T-helper 1 cell treated with Interleukin-12 subunit alpha and Interleukin-12 subunit beta and Interleukin-4 antibody, amounts not matched to agents 30 μg/mL and 1 μg/mL, for 36 hours (primary cell): ENCODE results near the gene PADI1.

Experiments used
- H3K27ac Mint-ChIP-seq: one replicate; pipeline ENCODE4 v1.8.0; 2021; ENCODE audit warnings: mild to moderate bottlenecking, mixed read lengths
- H3K27me3 Mint-ChIP-seq: one replicate; pipeline ENCODE4 v1.8.0; 2021; ENCODE audit warnings: low read depth, mixed read lengths
- H3K36me3 Mint-ChIP-seq: one replicate; pipeline ENCODE4 v1.8.0; 2021; ENCODE audit warnings: low read depth, mixed read lengths
- H3K4me1 Mint-ChIP-seq: one replicate; pipeline ENCODE4 v1.8.0; 2021; ENCODE audit warnings: low read depth, mixed read lengths
- H3K4me3 Mint-ChIP-seq: one replicate; pipeline ENCODE4 v1.8.0; 2021; ENCODE audit warnings: mild to moderate bottlenecking, moderate library complexity, mixed read lengths
- H3K9me3 Mint-ChIP-seq: one replicate; pipeline ENCODE4 v1.8.0; 2021; ENCODE audit warnings: mixed read lengths

The PADI1 gene

DNA sequence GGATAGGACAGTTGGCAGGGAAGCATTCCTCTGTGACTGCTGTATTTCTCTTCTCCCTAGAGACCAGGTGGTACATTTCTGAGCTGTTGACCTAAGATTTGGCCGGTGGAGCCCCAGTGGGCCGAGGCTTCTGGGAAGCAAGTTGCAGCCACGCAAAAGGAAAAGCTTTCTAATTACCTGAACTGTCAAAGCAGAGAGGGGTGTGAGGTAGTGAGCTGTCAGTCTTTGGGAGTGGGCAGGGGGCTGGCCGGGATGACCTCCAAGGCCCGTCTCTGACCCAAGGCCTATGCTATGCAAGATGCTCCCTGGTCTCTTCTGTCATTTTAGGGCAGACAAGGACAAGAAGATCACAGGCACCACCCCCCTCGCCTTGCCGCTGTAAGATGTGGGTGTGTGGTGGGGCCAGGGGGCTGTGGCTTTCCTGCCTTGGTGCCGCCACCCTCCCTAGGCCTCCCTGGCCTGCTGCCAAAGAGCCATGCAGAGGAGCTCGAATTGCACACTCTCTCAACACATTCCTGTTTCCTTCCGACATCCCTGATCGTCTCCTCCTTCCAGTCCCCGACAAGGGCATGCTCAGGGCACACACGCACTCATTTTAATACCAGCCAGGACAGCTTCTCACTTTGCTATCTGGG lies 7.7 kb downstream of the PADI1 start:
- H3K9me3 Mint-ChIP-seq, result no peaks in the 10 kb centered on the region
- no peak overlapping the region for H3K27ac Mint-ChIP-seq
- H3K4me3 Mint-ChIP-seq, result peak overlapping the region; percentile 23
- H3K4me1 Mint-ChIP-seq, result peaks cover 18% of the 10 kb centered on the region
- H3K36me3 Mint-ChIP-seq, result no peaks in the 10 kb centered on the region
- peaks cover 30% of the 10 kb centered on the region for H3K27me3 Mint-ChIP-seq

DNA sequence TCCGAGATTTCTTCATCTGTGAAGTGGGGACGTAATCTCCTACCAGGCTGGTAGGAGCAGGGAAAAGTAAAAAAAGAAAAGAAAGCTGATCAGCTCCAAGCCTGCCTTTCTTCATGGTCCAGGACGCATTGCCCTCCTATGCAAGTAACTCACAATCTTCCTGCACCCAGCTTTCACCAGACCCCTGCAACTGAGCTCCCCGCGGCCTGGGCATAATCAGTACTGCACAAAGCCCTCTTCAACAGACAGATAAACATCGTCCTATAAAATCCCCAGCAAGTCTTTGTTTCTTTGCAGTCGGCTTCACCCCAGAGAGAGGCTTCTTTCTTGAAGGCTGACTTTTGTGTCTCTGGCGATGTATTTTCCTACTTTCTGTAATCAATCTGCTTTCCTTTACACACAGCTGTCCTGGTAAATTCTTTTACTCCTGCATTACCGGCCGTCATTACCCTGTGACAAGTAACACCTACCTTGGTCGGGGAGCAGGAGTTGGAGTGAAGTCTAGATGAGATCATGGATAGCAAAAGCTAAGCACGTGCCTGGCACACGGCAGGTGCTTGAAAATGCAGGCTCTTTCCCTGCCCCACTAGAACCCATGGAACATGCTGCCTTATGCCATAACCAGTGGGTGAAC lies 8.3 kb downstream of the PADI1 start:
- Mint-ChIP-seq H3K9me3 (no peaks in the 10 kb centered on the region), H3K4me1 (peaks cover 14% of the 10 kb centered on the region), H3K36me3 (no peaks in the 10 kb centered on the region), H3K27ac (no peak overlapping the region), H3K27me3 (peaks cover 30% of the 10 kb centered on the region), H3K4me3 (peak overlapping the region; percentile 23)

GRCh38 chr1:17213782-17214148 lies 8.8 kb downstream of the PADI1 start:
- H3K9me3 Mint-ChIP-seq, result no peaks in the 10 kb centered on the region
- no peak overlapping the region for H3K4me3 Mint-ChIP-seq
- no peaks in the 10 kb centered on the region for H3K36me3 Mint-ChIP-seq
- peaks cover 11% of the 10 kb centered on the region for H3K4me1 Mint-ChIP-seq
- peaks cover 30% of the 10 kb centered on the region for H3K27me3 Mint-ChIP-seq
- no peak overlapping the region for H3K27ac Mint-ChIP-seq

GRCh38 chr1:17214876-17215544 lies 10.1 kb downstream of the PADI1 start:
- Mint-ChIP-seq H3K4me1 (peaks cover 11% of the 10 kb centered on the region), H3K27me3 (peaks cover 30% of the 10 kb centered on the region), H3K36me3 (no peaks in the 10 kb centered on the region)

DNA sequence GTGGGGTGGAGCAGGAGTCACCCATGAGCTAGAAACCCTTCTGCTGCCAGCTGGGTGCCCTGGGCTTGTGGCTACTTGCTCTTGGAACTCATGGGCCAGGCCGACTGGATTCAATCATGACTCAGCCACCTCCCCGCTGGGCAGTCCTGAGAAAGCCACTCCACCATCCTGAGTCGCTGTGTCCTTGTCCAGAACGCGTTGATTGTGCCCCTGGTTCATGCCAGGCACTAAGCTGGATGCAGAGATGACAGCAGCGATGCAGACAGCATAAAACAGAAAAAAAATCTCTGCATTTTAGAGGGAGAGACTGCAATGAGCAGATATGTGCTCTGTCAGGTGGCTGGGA lies 10.6 kb downstream of the PADI1 start:
- Mint-ChIP-seq H3K9me3 (no peaks in the 10 kb centered on the region), H3K36me3 (no peaks in the 10 kb centered on the region), H3K27ac (no peak overlapping the region), H3K4me1 (peaks cover 11% of the 10 kb centered on the region), H3K4me3 (no peak overlapping the region), H3K27me3 (peaks cover 30% of the 10 kb centered on the region)

More at GRCh38 chr1:17214876-17215544, 10.1 kb downstream of the PADI1 start:
- H3K4me3 Mint-ChIP-seq, result no peak overlapping the region
- H3K27ac Mint-ChIP-seq, result no peak overlapping the region
- H3K9me3 Mint-ChIP-seq, result no peaks in the 10 kb centered on the region

GRCh38 chr1:17216078-17216477 lies 11.2 kb downstream of the PADI1 start:
- Mint-ChIP-seq H3K9me3 (no peaks in the 10 kb centered on the region), H3K4me1 (peaks cover 11% of the 10 kb centered on the region), H3K4me3 (no peak overlapping the region), H3K27ac (no peak overlapping the region), H3K27me3 (peaks cover 30% of the 10 kb centered on the region), H3K36me3 (no peaks in the 10 kb centered on the region)

DNA sequence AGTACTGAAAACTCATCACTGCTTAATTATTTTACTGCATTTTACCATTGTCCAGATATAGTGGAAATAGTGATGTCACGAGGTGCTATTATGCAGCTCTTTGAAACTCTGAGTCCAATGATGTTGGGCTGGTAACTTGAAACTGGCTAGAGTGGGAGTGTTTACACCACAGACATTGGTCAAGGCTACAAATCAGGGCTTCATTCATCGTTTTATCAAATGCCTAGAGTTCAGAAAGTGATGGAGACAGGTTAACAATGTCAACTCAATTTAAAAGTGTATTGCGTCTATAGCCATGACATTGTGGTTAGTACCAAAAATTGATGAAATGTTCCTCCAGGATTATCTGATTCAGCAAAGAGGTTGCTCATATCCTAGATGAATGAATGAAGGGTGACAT lies 12.7 kb downstream of the PADI1 start:
- Mint-ChIP-seq H3K4me1 (peaks cover 8% of the 10 kb centered on the region), H3K4me3 (no peak overlapping the region), H3K36me3 (no peaks in the 10 kb centered on the region), H3K27ac (no peak overlapping the region), H3K27me3 (peaks cover 26% of the 10 kb centered on the region), H3K9me3 (no peaks in the 10 kb centered on the region)

DNA sequence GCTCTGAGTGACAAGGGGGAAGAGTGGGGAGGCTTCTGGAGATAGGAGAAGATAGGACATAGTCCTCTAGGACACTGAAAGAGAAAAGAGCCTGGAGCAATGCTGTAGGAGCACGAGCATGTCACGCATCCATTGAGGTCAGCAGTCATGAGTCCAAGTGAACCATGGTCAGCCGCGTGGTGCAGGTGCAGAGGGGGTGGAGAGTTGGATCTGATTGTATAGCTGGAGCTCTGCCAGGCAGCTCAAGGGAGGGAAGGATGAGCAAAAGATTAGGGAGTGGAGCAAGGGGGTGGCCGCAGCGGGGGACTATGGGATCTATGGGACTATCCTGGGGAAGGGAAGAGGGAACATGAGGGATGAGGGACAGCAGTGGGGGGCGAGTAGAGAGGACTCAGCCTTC lies 14.0 kb downstream of the PADI1 start:
- Mint-ChIP-seq H3K4me3 (no peak overlapping the region), H3K36me3 (no peaks in the 10 kb centered on the region), H3K9me3 (no peaks in the 10 kb centered on the region), H3K4me1 (no peaks in the 10 kb centered on the region), H3K27ac (no peak overlapping the region), H3K27me3 (peaks cover 13% of the 10 kb centered on the region)

DNA sequence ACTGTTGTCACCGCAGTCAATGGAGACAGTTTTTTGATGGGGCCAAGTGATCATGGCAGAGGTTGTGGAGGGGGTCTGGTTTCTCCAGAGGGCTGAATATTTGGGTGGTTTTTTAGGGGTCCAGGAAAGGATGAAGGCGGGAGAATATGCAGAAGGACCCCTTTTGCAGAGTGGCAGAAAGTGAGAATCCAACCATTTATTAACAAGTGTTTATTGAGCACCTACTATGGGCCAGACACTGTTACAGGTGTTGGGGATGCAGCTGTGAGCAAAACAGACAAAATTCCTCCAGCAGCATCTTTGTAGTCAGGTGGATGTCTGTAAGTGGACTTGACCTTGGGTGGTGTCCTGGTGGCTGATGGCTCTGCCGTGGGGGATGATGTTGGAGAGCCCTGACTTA lies 15.4 kb downstream of the PADI1 start:
- Mint-ChIP-seq H3K9me3 (no peaks in the 10 kb centered on the region), H3K36me3 (no peaks in the 10 kb centered on the region), H3K27me3 (peaks cover 6% of the 10 kb centered on the region), H3K4me3 (no peak overlapping the region), H3K27ac (no peak overlapping the region), H3K4me1 (no peaks in the 10 kb centered on the region)

- H3K27ac Mint-ChIP-seq, result no peak overlapping the region
- no peaks in the 10 kb centered on the region for H3K9me3 Mint-ChIP-seq
- no peaks in the 10 kb centered on the region for H3K27me3 Mint-ChIP-seq
- H3K4me3 Mint-ChIP-seq, result no peak overlapping the region
- H3K36me3 Mint-ChIP-seq, result no peaks in the 10 kb centered on the region
- H3K4me1 Mint-ChIP-seq, result no peaks in the 10 kb centered on the region
Observed at GRCh38 chr1:17222557-17222956, 17.6 kb downstream of the PADI1 start.

DNA sequence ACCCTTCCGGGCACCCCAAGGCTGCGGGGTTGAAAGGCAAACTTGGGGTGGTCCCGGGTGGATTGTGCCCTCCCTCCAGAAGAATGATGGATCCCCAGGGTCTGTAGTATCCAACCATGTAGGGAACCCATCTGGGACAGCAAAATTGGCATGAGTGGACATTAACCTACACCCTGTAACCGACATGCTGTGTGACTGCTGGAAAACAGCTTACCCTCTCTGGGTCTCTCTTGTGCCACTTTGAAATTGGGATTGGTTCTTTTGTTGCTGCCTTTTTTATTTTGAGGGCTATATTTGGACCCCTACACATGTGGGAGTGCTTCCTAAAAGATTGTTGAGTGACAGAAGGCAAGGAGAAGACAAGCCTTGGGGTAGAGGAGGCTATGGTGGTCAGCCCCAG lies 19.5 kb downstream of the PADI1 start:
- H3K9me3 Mint-ChIP-seq, result no peaks in the 10 kb centered on the region
- H3K36me3 Mint-ChIP-seq, result no peaks in the 10 kb centered on the region
- no peaks in the 10 kb centered on the region for H3K27me3 Mint-ChIP-seq
- no peak overlapping the region for H3K27ac Mint-ChIP-seq
- no peak overlapping the region for H3K4me3 Mint-ChIP-seq
- no peaks in the 10 kb centered on the region for H3K4me1 Mint-ChIP-seq

GRCh38 chr1:17225140-17225539 lies 20.2 kb downstream of the PADI1 start:
- no peaks in the 10 kb centered on the region for H3K36me3 Mint-ChIP-seq
- H3K9me3 Mint-ChIP-seq, result no peaks in the 10 kb centered on the region
- H3K27me3 Mint-ChIP-seq, result no peaks in the 10 kb centered on the region
- no peak overlapping the region for H3K27ac Mint-ChIP-seq
- H3K4me1 Mint-ChIP-seq, result no peaks in the 10 kb centered on the region
- no peak overlapping the region for H3K4me3 Mint-ChIP-seq

DNA sequence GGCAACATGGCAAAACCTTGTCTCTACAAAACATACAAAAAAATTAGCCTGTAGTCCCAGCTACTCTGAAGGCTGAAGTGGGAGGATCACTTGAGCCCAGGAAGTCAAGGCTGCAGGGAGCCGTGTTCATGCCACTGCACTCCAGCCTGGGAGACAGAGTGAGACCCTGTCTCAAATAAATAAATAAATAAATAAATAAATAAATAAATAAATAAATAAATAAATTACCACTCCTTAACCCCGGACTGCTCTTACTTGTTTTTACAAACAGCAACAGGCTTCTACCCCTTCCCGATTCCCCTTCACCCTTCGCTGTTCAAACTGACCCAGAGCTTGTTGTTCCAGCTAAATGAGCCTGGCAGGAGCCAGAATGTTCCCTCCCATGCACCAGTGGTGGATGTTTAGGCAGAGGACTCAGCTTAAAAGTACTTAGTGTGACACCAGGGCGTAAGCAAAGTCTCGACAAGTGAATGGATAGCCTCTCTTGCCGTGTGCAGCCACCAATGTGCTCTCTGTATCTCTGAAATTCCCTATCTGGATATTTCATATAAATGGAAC lies 22.5 kb downstream of the PADI1 start:
- no peaks in the 10 kb centered on the region for H3K27me3 Mint-ChIP-seq

GRCh38 chr1:17228619-17229018 lies 23.7 kb downstream of the PADI1 start:
- H3K4me3 Mint-ChIP-seq, result no peak overlapping the region
- H3K36me3 Mint-ChIP-seq, result no peaks in the 10 kb centered on the region
- H3K27me3 Mint-ChIP-seq, result no peaks in the 10 kb centered on the region
- no peaks in the 10 kb centered on the region for H3K4me1 Mint-ChIP-seq
- no peak overlapping the region for H3K27ac Mint-ChIP-seq
- H3K9me3 Mint-ChIP-seq, result no peaks in the 10 kb centered on the region

More for the DNA sequence above, 22.5 kb downstream of the PADI1 start:
- no peaks in the 10 kb centered on the region for H3K4me1 Mint-ChIP-seq
- no peak overlapping the region for H3K4me3 Mint-ChIP-seq
- H3K36me3 Mint-ChIP-seq, result no peaks in the 10 kb centered on the region
- H3K27ac Mint-ChIP-seq, result no peak overlapping the region
- H3K9me3 Mint-ChIP-seq, result no peaks in the 10 kb centered on the region

DNA sequence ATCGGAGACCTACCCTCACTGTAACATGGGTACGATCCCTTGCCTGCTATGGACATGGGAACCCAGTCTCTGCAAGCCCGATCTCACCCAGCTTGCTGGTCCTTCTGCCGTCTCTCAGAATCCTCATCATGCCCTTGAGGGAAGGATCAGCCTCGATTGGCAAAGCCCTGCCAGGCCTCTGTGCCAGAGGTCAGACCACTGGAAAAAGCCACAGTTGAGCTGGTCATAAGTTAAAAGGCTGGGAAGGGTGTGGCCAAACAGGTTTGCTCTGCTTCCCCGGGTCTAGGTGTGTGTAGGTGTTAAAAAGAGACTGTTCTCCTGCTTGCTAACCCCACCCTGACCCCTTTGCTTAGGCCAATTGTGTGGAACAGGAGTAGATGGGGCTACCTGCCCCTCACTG lies 24.5 kb downstream of the PADI1 start:
- H3K4me3 Mint-ChIP-seq, result no peak overlapping the region
- H3K36me3 Mint-ChIP-seq, result no peaks in the 10 kb centered on the region
- H3K9me3 Mint-ChIP-seq, result no peaks in the 10 kb centered on the region
- H3K27me3 Mint-ChIP-seq, result no peaks in the 10 kb centered on the region
- H3K27ac Mint-ChIP-seq, result no peak overlapping the region
- no peaks in the 10 kb centered on the region for H3K4me1 Mint-ChIP-seq
